RWPE2 (cell line): ENCODE measurements around the gene DMWD.

Source experiments
- ATAC-seq: fragments of 200-7000 bp; cut with Tn5 transposase; 3 replicates; pipeline ENCODE4 v1.9.1; 2021; ENCODE audit warnings: low read depth
- DNase-seq: peaks from one replicate; pipeline ENCODE4 v3.0.0-alpha.2; 2020; ENCODE audit warnings: low spot score
- H3K27ac ChIP-seq: fragments of 450-650 bp; 2 replicates; pipeline ENCODE4 v1.5.1; 2017; ENCODE audit warnings: mild to moderate bottlenecking; ENCODE audit not compliant: poor library complexity, severe bottlenecking
- H3K27me3 ChIP-seq: fragments of 250-450 bp; sonication (Bioruptor Pico); 2 replicates; pipeline ENCODE4 v1.5.1; 2021; ENCODE audit warnings: mild to moderate bottlenecking, moderate library complexity; ENCODE audit not compliant: insufficient read depth, poor library complexity, severe bottlenecking
- H3K36me3 ChIP-seq: fragments of 250-450 bp; sonication (Bioruptor Pico); 2 replicates; pipeline ENCODE4 v1.5.1; 2020; ENCODE audit warnings: low read depth, mild to moderate bottlenecking, moderate library complexity
- H3K4me1 ChIP-seq: fragments of 250-450 bp; sonication (Bioruptor Pico); 2 replicates; pipeline ENCODE4 v1.5.1; 2021; ENCODE audit warnings: mild to moderate bottlenecking, moderate library complexity; ENCODE audit not compliant: insufficient read depth, poor library complexity, severe bottlenecking
- H3K4me3 ChIP-seq: fragments of 250-450 bp; sonication (Bioruptor Pico); 2 replicates; pipeline ENCODE4 v1.5.1; 2021; ENCODE audit warnings: mild to moderate bottlenecking, moderate library complexity; ENCODE audit not compliant: severe bottlenecking
- H3K9me3 ChIP-seq: fragments of 250-450 bp; sonication (Bioruptor Pico); 2 replicates; pipeline ENCODE4 v1.5.1; 2021; ENCODE audit warnings: mild to moderate bottlenecking, moderate library complexity; ENCODE audit not compliant: severe bottlenecking
- CTCF ChIP-seq: fragments of 450-650 bp; IDR thresholded peaks from one replicate; pipeline ENCODE4 v1.5.1; 2017; ENCODE audit warnings: mild to moderate bottlenecking, moderate library complexity; ENCODE audit not compliant: poor library complexity, severe bottlenecking

Gene DMWD

DNA sequence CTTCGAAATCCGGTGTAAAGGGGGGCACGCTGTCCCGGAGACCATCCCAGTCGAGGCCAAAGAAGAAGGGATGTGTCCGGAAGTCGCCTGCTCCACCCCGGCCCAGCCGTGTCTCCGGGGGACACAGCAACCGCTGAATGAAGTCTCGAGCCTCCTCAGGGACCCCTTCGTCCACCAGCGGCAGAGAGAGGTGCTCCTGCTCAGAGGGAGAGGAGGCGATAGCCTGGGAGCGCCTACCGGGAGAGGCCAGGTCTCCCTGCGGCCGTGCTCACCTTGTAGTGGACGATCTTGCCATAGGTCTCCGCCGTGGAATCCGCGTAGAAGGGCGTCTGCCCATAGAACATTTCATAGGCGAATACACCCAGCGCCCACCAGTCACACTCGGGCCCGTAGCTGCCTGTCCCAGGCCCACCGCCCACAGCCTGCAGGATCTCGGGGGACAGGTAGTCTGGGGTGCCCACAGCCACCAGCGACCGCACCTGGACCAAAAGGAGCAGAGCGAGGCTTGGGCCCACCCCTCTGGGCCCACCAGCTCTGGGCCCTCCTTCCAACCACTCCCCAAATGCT is 15.2 kb downstream of the DMWD start:
- Histone ChIP-seq H3K27ac (no peak overlapping the region), H3K4me3 (no peak overlapping the region), H3K4me1 (peaks cover 17% of the 10 kb centered on the region), H3K9me3 (no peaks in the 10 kb centered on the region), H3K36me3 (peaks cover 21% of the 10 kb centered on the region), H3K27me3 (no peaks in the 10 kb centered on the region)
- DNase-seq = no peak
- ATAC-seq = no peak
- TF ChIP-seq CTCF = no peak

GRCh38 chr19:45774765-45775164 is 17.9 kb downstream of the DMWD start:
- ATAC-seq (no peak), DNase-seq (no peak)
- no peaks in the 10 kb centered on the region for H3K9me3 ChIP-seq
- peaks cover 21% of the 10 kb centered on the region for H3K36me3 ChIP-seq
- no peak for TF ChIP-seq CTCF
- no peak overlapping the region for H3K27ac ChIP-seq
- H3K4me3 ChIP-seq = no peak overlapping the region
- H3K4me1 ChIP-seq = no peaks in the 10 kb centered on the region
- H3K27me3 ChIP-seq = no peaks in the 10 kb centered on the region

GRCh38 chr19:45773384-45773783 is 19.3 kb downstream of the DMWD start:
- Histone ChIP-seq H3K9me3 (no peaks in the 10 kb centered on the region), H3K4me1 (no peaks in the 10 kb centered on the region), H3K27me3 (no peaks in the 10 kb centered on the region), H3K36me3 (peaks cover 21% of the 10 kb centered on the region), H3K4me3 (no peak overlapping the region), H3K27ac (no peak overlapping the region)
- no peak for ATAC-seq
- DNase-seq = no peak
- TF ChIP-seq CTCF = no peak

- H3K27me3 ChIP-seq = no peaks in the 10 kb centered on the region
- H3K27ac ChIP-seq = no peak overlapping the region
- H3K4me1 ChIP-seq = no peaks in the 10 kb centered on the region
- peak; percentile 44 for DNase-seq
- peaks cover 19% of the 10 kb centered on the region for H3K36me3 ChIP-seq
- H3K4me3 ChIP-seq = no peak overlapping the region
- H3K9me3 ChIP-seq = no peaks in the 10 kb centered on the region
- no peak for ATAC-seq
- TF ChIP-seq CTCF = no peak
These were observed 19.7 kb downstream of the DMWD start for GRCh38 chr19:45772912-45773311.

DNA sequence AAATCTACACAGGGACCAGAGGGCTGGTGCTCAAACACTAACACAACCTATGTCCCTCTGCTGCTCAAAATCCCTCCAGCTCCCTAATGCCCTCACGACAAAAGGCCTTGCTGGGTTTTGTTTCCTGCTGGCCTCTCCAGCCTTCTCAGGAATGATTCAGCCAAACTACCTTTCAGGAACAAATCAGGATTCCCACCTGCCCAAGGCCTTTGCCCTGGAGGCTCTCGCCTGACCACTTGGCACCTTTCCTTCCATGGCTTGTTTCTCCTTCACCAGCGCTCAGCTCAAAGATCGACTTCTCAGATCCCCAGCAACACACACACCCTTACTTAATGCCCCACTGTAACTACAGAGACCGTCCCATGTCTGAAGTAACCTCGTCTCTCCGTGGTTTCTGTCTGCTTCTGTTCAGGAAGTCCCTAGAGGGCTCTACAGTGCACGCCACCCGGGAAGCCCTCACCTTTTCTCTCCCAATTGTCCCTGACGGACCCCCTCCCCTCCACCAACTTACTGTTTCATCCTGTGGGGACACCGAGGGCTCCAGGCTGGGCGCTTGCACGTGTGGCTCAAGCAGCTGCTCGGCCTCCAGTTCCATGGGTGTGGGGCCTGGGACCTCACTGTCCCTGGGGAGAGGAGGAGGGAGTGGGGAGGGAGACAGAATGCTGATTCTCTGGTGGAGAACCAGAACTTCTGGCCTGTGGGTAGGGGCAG is 20.4 kb downstream of the DMWD start:
- ATAC-seq (no peak), DNase-seq (peak; percentile 47)
- Histone ChIP-seq H3K4me1 (no peaks in the 10 kb centered on the region), H3K9me3 (no peaks in the 10 kb centered on the region), H3K36me3 (peaks cover 13% of the 10 kb centered on the region), H3K4me3 (no peak overlapping the region), H3K27ac (no peak overlapping the region), H3K27me3 (no peaks in the 10 kb centered on the region)
- no peak for TF ChIP-seq CTCF
